Gastrocnemius medialis (tissue), 4 donors: ENCODE measurements around the gene ITGB3.

Experiments
- CTCF ChIP-seq, 5 experiments: fragments of 450-650 bp in 3 of 5; fragments of 200-600 bp in 2 of 5; sonication (generic) in 2 of 5; IDR thresholded peaks in 4 of 5; conservative IDR thresholded peaks in 1 of 5; 1 replicate in 4 of 5; 2 replicates in 1 of 5; pipeline ENCODE4 v1.5.1; 2016 to 2019; ENCODE audit warnings: antibody characterized with exemption in 5 of 5, mild to moderate bottlenecking in 3 of 5, moderate library complexity in 3 of 5
- POLR2A ChIP-seq, 2 donors: fragments of 450-650 bp; IDR thresholded peaks; one replicate each; pipeline ENCODE4 v1.6.1; 2017; ENCODE audit warnings: antibody characterized with exemption in 2 of 2, mild to moderate bottlenecking in 2 of 2, moderate library complexity in 2 of 2

- no peak for TF ChIP-seq CTCF (IDR thresholded peaks at IDR 0.05 in 4 of 5, conservative IDR thresholded peaks at IDR 0.05 in 1 of 5)
- TF ChIP-seq POLR2A (IDR thresholded peaks at IDR 0.05): no peak
These were observed 9.0 kb downstream of the ITGB3 start for GRCh38 chr17:47262586-47262985.
